SK-N-SH (cell line): Measurements from ENCODE around the gene C14orf180. TPM values are rescaled to one million over a fixed set of nuclear protein-coding genes. Genes with fewer than 3 reads are reported as not detected.
A peak's percentile ranks its signal among the peaks of the same experiment; 100 is the strongest.

Experiments
- CTCF ChIA-PET: fragments of 300-600, 350-600 bp; formaldehyde crosslinking; extraction: SDS; loops from one replicate; lab custom pipeline; 2021; lab: Yijun Ruan, JAX
- POLR2A ChIA-PET: fragments of 350-600 bp; sonication (Branson Sonifier 250); formaldehyde crosslinking; extraction: SDS; loops from one replicate; lab custom pipeline; 2020; ENCODE audit warnings: antibody characterized with exemption, inconsistent platforms; lab: Yijun Ruan, JAX
- DNase-seq: peaks from one replicate; pipeline ENCODE4 v3.0.0; 2012
- H2AFZ ChIP-seq: fragments of 200-600 bp; sonication (generic); 2 replicates; pipeline ENCODE4 v1.8.1; 2016; ENCODE audit warnings: antibody characterized with exemption, mild to moderate bottlenecking, low read depth
- H3F3A ChIP-seq: fragments of 200-600 bp; sonication (generic); replicated peaks from 2 replicates; pipeline ENCODE3; 2016; ENCODE audit warnings: antibody characterized with exemption, mild to moderate bottlenecking; ENCODE audit not compliant: insufficient read depth
- H3K27ac ChIP-seq, 2 experiments: fragments of 200-500 bp in 1 of 2; fragments of 200-600 bp in 1 of 2; sonication (Bioruptor generic) in 1 of 2; sonication (generic), shearing (Covaris generic) in 1 of 2; 2 replicates each; pipeline versions ENCODE4 v1.5.1 to v1.6.1; 2014 to 2016; ENCODE audit warnings: low read depth in 2 of 2, inconsistent platforms in 1 of 2, low read length in 1 of 2, mild to moderate bottlenecking in 1 of 2, mixed read lengths in 1 of 2
- H3K27me3 ChIP-seq: fragments of 200-600 bp; sonication (generic), shearing (Covaris generic); 2 replicates; pipeline ENCODE4 v1.6.1; 2016; ENCODE audit warnings: mixed run types; ENCODE audit not compliant: insufficient read depth
- H3K36me3 ChIP-seq, 2 experiments: fragments of 200-500 bp in 1 of 2; fragments of 200-600 bp in 1 of 2; sonication (Bioruptor generic) in 1 of 2; sonication (generic) in 1 of 2; replicated peaks in 1 of 2; 2 replicates each; pipeline versions ENCODE3 to v1.5.1; 2014 to 2016; ENCODE audit warnings: low read length in 1 of 2, mild to moderate bottlenecking in 1 of 2; ENCODE audit not compliant: insufficient read depth in 2 of 2, control insufficient read depth in 1 of 2
- H3K4me1 ChIP-seq, 2 experiments: fragments of 200-500 bp in 1 of 2; fragments of 200-600 bp in 1 of 2; sonication (Bioruptor generic) in 1 of 2; sonication (generic), shearing (Covaris generic) in 1 of 2; 2 replicates each; pipeline versions ENCODE4 v1.5.1 to v1.6.1; 2014 to 2016; ENCODE audit warnings: low read depth in 1 of 2, low read length in 1 of 2, mixed run types in 1 of 2; ENCODE audit not compliant: insufficient read depth in 2 of 2, control insufficient read depth in 1 of 2
- H3K4me2 ChIP-seq: fragments of 200-600 bp; sonication (generic), shearing (Covaris generic); 2 replicates; pipeline ENCODE4 v1.6.1; 2017; ENCODE audit warnings: mixed run types
- H3K4me3 ChIP-seq, 2 experiments: fragments of 200-500 bp in 1 of 2; fragments of 200-600 bp in 1 of 2; sonication (Bioruptor generic) in 1 of 2; sonication (generic), shearing (Covaris generic) in 1 of 2; 2 replicates each; pipeline versions ENCODE4 v1.5.1 to v1.8.1; 2014 to 2016; ENCODE audit warnings: low read depth in 2 of 2, inconsistent platforms in 1 of 2, low read length in 1 of 2, mild to moderate bottlenecking in 1 of 2, mixed read lengths in 1 of 2, moderate library complexity in 1 of 2
- H3K79me2 ChIP-seq: fragments of 200-600 bp; sonication (generic); 2 replicates; pipeline ENCODE4 v1.8.1; 2017; ENCODE audit warnings: mild to moderate bottlenecking; ENCODE audit not compliant: insufficient read depth
- H3K9ac ChIP-seq: fragments of 200-600 bp; sonication (generic); 2 replicates; pipeline ENCODE4 v1.6.1; 2017; ENCODE audit warnings: mixed run types
- H3K9me2 ChIP-seq: fragments of 200-600 bp; sonication (generic); 2 replicates; pipeline ENCODE4 v1.6.1; 2017; ENCODE audit warnings: mixed run types
- H3K9me3 ChIP-seq: fragments of 200-600 bp; sonication (generic); 2 replicates; pipeline ENCODE4 v1.6.1; 2017; ENCODE audit warnings: mixed run types, mild to moderate bottlenecking, moderate library complexity
- H4K20me1 ChIP-seq: fragments of 200-600 bp; sonication (generic); 2 replicates; pipeline ENCODE4 v1.6.1; 2017; ENCODE audit warnings: mild to moderate bottlenecking, mixed run types; ENCODE audit not compliant: insufficient read depth
- CHD2 ChIP-seq: fragments of 150-350 bp; IDR thresholded peaks from 2 replicates; pipeline ENCODE4 v1.6.1; 2018; ENCODE audit warnings: low read length; ENCODE audit not compliant: partially characterized antibody
- EP300 ChIP-seq, 2 experiments: IDR thresholded peaks; 2 replicates each; pipeline versions ENCODE4 v1.4.0 to v1.6.1; 2012; ENCODE audit warnings: borderline replicate concordance in 1 of 2, low read depth in 1 of 2, low read length in 1 of 2
- EZH2phosphoT487 ChIP-seq: fragments of 200-600 bp; sonication (generic); IDR thresholded peaks from 2 replicates; pipeline ENCODE4 v1.6.1; 2017; ENCODE audit warnings: low read depth, mixed run types, mild to moderate bottlenecking, antibody characterized with exemption, moderate library complexity, borderline replicate concordance
- FOSL2 ChIP-seq: IDR thresholded peaks from 2 replicates; pipeline ENCODE4 v1.4.0; 2012; ENCODE audit warnings: low read depth, mild to moderate bottlenecking, moderate library complexity, borderline replicate concordance
- FOXM1 ChIP-seq: IDR thresholded peaks from 2 replicates; pipeline ENCODE4 v1.4.0; 2012; ENCODE audit warnings: low read depth, mild to moderate bottlenecking
- GABPA ChIP-seq: IDR thresholded peaks from 2 replicates; pipeline ENCODE4 v1.4.0; 2012; ENCODE audit warnings: low read depth, mild to moderate bottlenecking
- GATA2 ChIP-seq: sonication (generic); formaldehyde crosslinking; IDR thresholded peaks from 2 replicates; pipeline ENCODE4 v1.5.0; 2020; ENCODE audit warnings: mild to moderate bottlenecking, missing genetic modification reagents
- NRF1 ChIP-seq: IDR thresholded peaks from 2 replicates; pipeline ENCODE4 v1.6.1; 2012; ENCODE audit warnings: low read depth, mild to moderate bottlenecking, low read length
- POLR2AphosphoS5 ChIP-seq: IDR thresholded peaks from 2 replicates; pipeline ENCODE4 v1.6.1; 2012; ENCODE audit warnings: low read depth, low read length
- RAD21 ChIP-seq: IDR thresholded peaks from 2 replicates; pipeline ENCODE4 v1.6.1; 2012; ENCODE audit warnings: mild to moderate bottlenecking, low read length
- RCOR1 ChIP-seq: fragments of 150-350 bp; IDR thresholded peaks from 2 replicates; pipeline ENCODE4 v1.6.1; 2017; ENCODE audit warnings: antibody characterized with exemption, low read length
- RXRA ChIP-seq: IDR thresholded peaks from 2 replicates; pipeline ENCODE4 v1.4.0; 2012; ENCODE audit warnings: low read depth, mild to moderate bottlenecking, borderline replicate concordance
- SMC3 ChIP-seq: IDR thresholded peaks from 2 replicates; pipeline ENCODE4 v1.6.1; 2012; ENCODE audit warnings: low read depth, low read length, improper control_type of control experiment
- TCF12 ChIP-seq: IDR thresholded peaks from 2 replicates; pipeline ENCODE4 v1.4.0; 2012
- TEAD4 ChIP-seq: IDR thresholded peaks from 2 replicates; pipeline ENCODE4 v1.4.0; 2012; ENCODE audit warnings: mild to moderate bottlenecking, borderline replicate concordance; ENCODE audit not compliant: insufficient read depth
- ZBTB33 ChIP-seq: IDR thresholded peaks from 2 replicates; pipeline ENCODE4 v1.4.0; 2012; ENCODE audit warnings: low read depth, borderline replicate concordance
- WGBS: methylation state at CpG from one replicate; pipeline ENCODE4 v1.1.6; 2017; ENCODE audit warnings: low lambda C conversion rate; 5-methylcytosine and 5-hydroxymethylcytosine counted together
- polyA plus RNA-seq, 3 experiments: library from polyadenylated mRNA; depleted of rRNA; stranded (reverse); fragments of >200 nt; gene quantifications; 2 replicates each; pipeline ENCODE4 v1.2.3, GENCODE V29; 2012
- TF ChIP-seq, protein P1 (sequence below): fragments of 200-600 bp; sonication (generic); IDR thresholded peaks from 2 replicates; pipeline ENCODE4 v1.6.1; 2017; ENCODE audit warnings: antibody characterized with exemption, mild to moderate bottlenecking, moderate library complexity
- TF ChIP-seq, protein P2 (sequence below): IDR thresholded peaks from 2 replicates; pipeline ENCODE4 v1.4.0; 2012; ENCODE audit warnings: low read depth

C14orf180 gene
- polyA plus RNA-seq, 1 of the 3 experiments (the other 2 are of a cell fraction): not detected

DNA sequence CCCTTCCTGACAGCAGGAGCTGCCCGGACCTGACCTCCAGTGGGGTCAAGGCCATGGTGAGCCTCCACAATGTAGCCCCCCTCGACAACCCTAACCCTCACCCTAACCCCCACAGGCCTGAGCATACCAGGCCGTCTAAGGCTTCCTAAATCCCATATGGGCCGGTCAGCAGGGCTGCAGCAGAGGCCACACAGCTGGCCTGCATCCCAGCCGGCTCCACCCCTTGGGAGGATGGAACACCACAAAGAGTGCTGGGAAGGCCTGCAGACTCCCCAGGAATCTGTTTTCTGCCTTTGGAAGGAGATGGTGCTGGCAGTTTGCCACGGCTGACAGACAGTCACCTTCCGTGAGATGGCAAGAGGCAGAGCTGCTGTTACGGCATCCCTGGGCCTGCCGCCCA lies 22.2 kb downstream of the C14orf180 start:
- no peak overlapping the region for H3K9ac ChIP-seq
- no peaks in the 10 kb centered on the region for H3K79me2 ChIP-seq
- ChIA-PET CTCF (interaction anchor here (0.7 to 2.6 kb wide), 8 partner anchors 9 to 524 kb away, joined by 3 to 12 read pairs (median 4); no protein-coding TSS in a partner anchor), POLR2A (interaction anchor here (1.0 to 1.1 kb wide), 2 partner anchors 13 to 22 kb away, joined by 3 read pairs; partner anchors contain the start of gene C14orf180)
- DNase-seq: peak; percentile 89
- H2AFZ ChIP-seq: no peak overlapping the region
- H3K9me3 ChIP-seq: no peaks in the 10 kb centered on the region
- peak overlapping the region in 1 of 2 experiments; percentile 90; a peak in 2 of 4 replicates for H3K27ac ChIP-seq
- no peak overlapping the region for H3K4me3 ChIP-seq
- H3K27me3 ChIP-seq: no peaks in the 10 kb centered on the region
- H3K4me2 ChIP-seq: no peak overlapping the region
- H3K4me1 ChIP-seq: peaks cover 0 to 73% of the 10 kb centered on the region in 2 experiments; a peak in 2 of 4 replicates
- WGBS: 14% methylated on average over 6 of the region's 9 CpGs
- no peaks in the 10 kb centered on the region for H3K36me3 ChIP-seq
- no peaks in the 10 kb centered on the region for H3F3A ChIP-seq
- no peaks in the 10 kb centered on the region for H4K20me1 ChIP-seq
- peak; percentile 65 for TF ChIP-seq CHD2
- TF ChIP-seq EP300 (IDR thresholded peaks at IDR 0.05; ENCODE audit: borderline replicate concordance in 1 of 2, low read depth in 1 of 2, low read length in 1 of 2): peak in 1 of 2 experiments; percentile 35; a peak in 1 of 4 replicates
- TF ChIP-seq GATA2 (CRISPR knock-in tag): peak; percentile 36; the same call in 1 of the 2 replicates
- no peak for TF ChIP-seq EZH2phosphoT487
- no peak for TF ChIP-seq FOXM1
- TF ChIP-seq RAD21: peak; percentile 29
- TF ChIP-seq RCOR1: peak; percentile 89
- TF ChIP-seq, protein P1, sequence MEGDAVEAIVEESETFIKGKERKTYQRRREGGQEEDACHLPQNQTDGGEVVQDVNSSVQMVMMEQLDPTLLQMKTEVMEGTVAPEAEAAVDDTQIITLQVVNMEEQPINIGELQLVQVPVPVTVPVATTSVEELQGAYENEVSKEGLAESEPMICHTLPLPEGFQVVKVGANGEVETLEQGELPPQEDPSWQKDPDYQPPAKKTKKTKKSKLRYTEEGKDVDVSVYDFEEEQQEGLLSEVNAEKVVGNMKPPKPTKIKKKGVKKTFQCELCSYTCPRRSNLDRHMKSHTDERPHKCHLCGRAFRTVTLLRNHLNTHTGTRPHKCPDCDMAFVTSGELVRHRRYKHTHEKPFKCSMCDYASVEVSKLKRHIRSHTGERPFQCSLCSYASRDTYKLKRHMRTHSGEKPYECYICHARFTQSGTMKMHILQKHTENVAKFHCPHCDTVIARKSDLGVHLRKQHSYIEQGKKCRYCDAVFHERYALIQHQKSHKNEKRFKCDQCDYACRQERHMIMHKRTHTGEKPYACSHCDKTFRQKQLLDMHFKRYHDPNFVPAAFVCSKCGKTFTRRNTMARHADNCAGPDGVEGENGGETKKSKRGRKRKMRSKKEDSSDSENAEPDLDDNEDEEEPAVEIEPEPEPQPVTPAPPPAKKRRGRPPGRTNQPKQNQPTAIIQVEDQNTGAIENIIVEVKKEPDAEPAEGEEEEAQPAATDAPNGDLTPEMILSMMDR: no peak
- no peaks in the 10 kb centered on the region for H3K9me2 ChIP-seq

- 69% methylated on average over 9 of the region's 11 CpGs for WGBS
- no peaks in the 10 kb centered on the region for H3K79me2 ChIP-seq
- H4K20me1 ChIP-seq: no peaks in the 10 kb centered on the region
- H3K9ac ChIP-seq: no peak overlapping the region
- no peaks in the 10 kb centered on the region for H3K27me3 ChIP-seq
- ChIA-PET POLR2A (interaction anchor here (1.0 to 1.1 kb wide), 2 partner anchors 14 to 23 kb away, joined by 3 read pairs; partner anchors contain the start of gene C14orf180), CTCF (interaction anchor here (0.7 to 2.6 kb wide), 9 partner anchors 9 to 525 kb away, joined by 3 to 11 read pairs (median 3); no protein-coding TSS in a partner anchor)
- H3K4me2 ChIP-seq: no peak overlapping the region
- H3K27ac ChIP-seq: peak overlapping the region in 1 of 2 experiments; percentile 90; a peak in 2 of 4 replicates
- peaks cover 0 to 72% of the 10 kb centered on the region in 2 experiments; a peak in 2 of 4 replicates for H3K4me1 ChIP-seq
- H3F3A ChIP-seq: no peaks in the 10 kb centered on the region
- no peak overlapping the region for H3K4me3 ChIP-seq
- no peaks in the 10 kb centered on the region for H3K9me2 ChIP-seq
- H2AFZ ChIP-seq: no peak overlapping the region
- no peaks in the 10 kb centered on the region for H3K36me3 ChIP-seq
- peak; percentile 14 for DNase-seq
- no peaks in the 10 kb centered on the region for H3K9me3 ChIP-seq
- no peak for TF ChIP-seq EP300 (IDR thresholded peaks at IDR 0.05; ENCODE audit: borderline replicate concordance in 1 of 2, low read depth in 1 of 2, low read length in 1 of 2)
- no peak for TF ChIP-seq RXRA
- TF ChIP-seq TCF12: no peak
- no peak for TF ChIP-seq FOSL2
- TF ChIP-seq TEAD4: no peak
- TF ChIP-seq FOXM1: no peak
- TF ChIP-seq GABPA: no peak
- TF ChIP-seq POLR2AphosphoS5: no peak
- TF ChIP-seq NRF1: no peak
- TF ChIP-seq, protein P2, sequence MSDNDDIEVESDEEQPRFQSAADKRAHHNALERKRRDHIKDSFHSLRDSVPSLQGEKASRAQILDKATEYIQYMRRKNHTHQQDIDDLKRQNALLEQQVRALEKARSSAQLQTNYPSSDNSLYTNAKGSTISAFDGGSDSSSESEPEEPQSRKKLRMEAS: no peak
- no peak for TF ChIP-seq ZBTB33
- TF ChIP-seq SMC3: no peak
- TF ChIP-seq, protein P1: no peak
Measured at GRCh38 chr14:104602315-104602932, 22.9 kb downstream of the C14orf180 start.
